NCI-H2107 treated with DMSO at 0.1 percent for 48 hours (cell line): ENCODE results near the gene USP13.

Experiments
- DNase-seq: peaks from one replicate; lab custom pipeline; 2025; ENCODE audit not compliant: unreplicated experiment; lab: John Stamatoyannopoulos, UW

Gene USP13

GRCh38 chr3:179791793-179792192, 139.0 kb downstream of the USP13 start:
- no peak for DNase-seq

GRCh38 chr3:179794355-179794754, 141.5 kb downstream of the USP13 start:
- no peak for DNase-seq

GRCh38 chr3:179796421-179796820, 143.6 kb downstream of the USP13 start:
- DNase-seq: no peak

- DNase-seq: no peak
These were observed 144.4 kb downstream of the USP13 start for GRCh38 chr3:179797192-179797591.

- DNase-seq: no peak
These were observed 148.4 kb downstream of the USP13 start for GRCh38 chr3:179801263-179801662.

- DNase-seq: no peak
These were observed 149.0 kb downstream of the USP13 start for GRCh38 chr3:179801856-179802255.

GRCh38 chr3:179806177-179806576, 153.3 kb downstream of the USP13 start:
- DNase-seq: no peak

- no peak for DNase-seq
These were observed 154.7 kb downstream of the USP13 start for GRCh38 chr3:179807588-179807987.

GRCh38 chr3:179809639-179810038, 156.8 kb downstream of the USP13 start:
- no peak for DNase-seq

GRCh38 chr3:179811321-179812095, 158.7 kb downstream of the USP13 start:
- peak; percentile 90 for DNase-seq

- no peak for DNase-seq
These were observed 159.2 kb downstream of the USP13 start for GRCh38 chr3:179812096-179812382.

- DNase-seq: no peak
These were observed 166.5 kb downstream of the USP13 start for GRCh38 chr3:179819379-179819778.

- no peak for DNase-seq
These were observed 169.5 kb downstream of the USP13 start for GRCh38 chr3:179822296-179822695.

GRCh38 chr3:179825527-179826246, 172.8 kb downstream of the USP13 start:
- DNase-seq: no peak

GRCh38 chr3:179826247-179826637, 173.4 kb downstream of the USP13 start:
- no peak for DNase-seq

- DNase-seq: no peak
These were observed 175.9 kb downstream of the USP13 start for GRCh38 chr3:179828738-179829137.

GRCh38 chr3:179829401-179829800, 176.6 kb downstream of the USP13 start:
- no peak for DNase-seq

GRCh38 chr3:179832333-179832854, 179.6 kb downstream of the USP13 start:
- DNase-seq: no peak

- DNase-seq: no peak
These were observed 180.5 kb downstream of the USP13 start for GRCh38 chr3:179833294-179833693.

- DNase-seq: no peak
These were observed 184.5 kb downstream of the USP13 start for GRCh38 chr3:179837374-179837773.
